HG03108 (cell line): ENCODE data around the gene HSD17B13.
"Not testable (repeated sequence)": the region's sequence is repeated elsewhere in the genome, so short reads cannot be mapped to it uniquely, and the experiment has no call there.

Source experiments
- ATAC-seq: cut with Tn5 transposase; IDR thresholded peaks from one replicate; pipeline ENCODE4 v1.9.1; 2021; ENCODE audit warnings: moderate library complexity; ENCODE audit not compliant: unreplicated experiment

Gene HSD17B13

GRCh38 chr4:87317527-87317926 lies 5.2 kb downstream of the HSD17B13 start:
- ATAC-seq = no peak

GRCh38 chr4:87316961-87317360 lies 5.7 kb downstream of the HSD17B13 start:
- ATAC-seq = no peak

GRCh38 chr4:87315000-87315399 lies 7.7 kb downstream of the HSD17B13 start:
- not testable (repeated sequence) for ATAC-seq

GRCh38 chr4:87313756-87314155 lies 8.9 kb downstream of the HSD17B13 start:
- no peak for ATAC-seq

GRCh38 chr4:87311684-87312083 lies 11.0 kb downstream of the HSD17B13 start:
- no peak for ATAC-seq

GRCh38 chr4:87310691-87311335 lies 11.9 kb downstream of the HSD17B13 start:
- no peak for ATAC-seq

GRCh38 chr4:87309625-87310024 lies 13.1 kb downstream of the HSD17B13 start:
- ATAC-seq = no peak

GRCh38 chr4:87306056-87306455 lies 16.6 kb downstream of the HSD17B13 start:
- no peak for ATAC-seq

GRCh38 chr4:87305562-87305961 lies 17.1 kb downstream of the HSD17B13 start:
- ATAC-seq = no peak

- no peak for ATAC-seq
Observed at GRCh38 chr4:87304745-87305432, 17.8 kb downstream of the HSD17B13 start.

GRCh38 chr4:87299898-87300297 lies 22.8 kb downstream of the HSD17B13 start:
- no peak for ATAC-seq

GRCh38 chr4:87298362-87298761 lies 24.3 kb downstream of the HSD17B13 start:
- no peak for ATAC-seq

GRCh38 chr4:87294911-87295310 lies 27.8 kb downstream of the HSD17B13 start:
- ATAC-seq = not testable (repeated sequence)

- ATAC-seq = not testable (repeated sequence)
Observed at GRCh38 chr4:87293889-87294288, 28.8 kb downstream of the HSD17B13 start.

GRCh38 chr4:87286970-87287369 lies 35.7 kb downstream of the HSD17B13 start:
- no peak for ATAC-seq

GRCh38 chr4:87284268-87284667 lies 38.4 kb downstream of the HSD17B13 start:
- ATAC-seq = not testable (repeated sequence)

- no peak for ATAC-seq
Observed at GRCh38 chr4:87283151-87283550, 39.5 kb downstream of the HSD17B13 start.

GRCh38 chr4:87281603-87282002 lies 41.1 kb downstream of the HSD17B13 start:
- no peak for ATAC-seq

GRCh38 chr4:87278335-87278794 lies 44.3 kb downstream of the HSD17B13 start:
- no peak for ATAC-seq

- no peak for ATAC-seq
Observed at GRCh38 chr4:87275311-87275710, 47.4 kb downstream of the HSD17B13 start.

- no peak for ATAC-seq
Observed at GRCh38 chr4:87274803-87275202, 47.9 kb downstream of the HSD17B13 start.

- no peak for ATAC-seq
Observed at GRCh38 chr4:87274327-87274726, 48.4 kb downstream of the HSD17B13 start.
